ENCODE measurements around the gene MRPS18A. TPM values are rescaled to one million over a fixed set of nuclear protein-coding genes. Genes with fewer than 3 reads are reported as not detected.

MRPS18A gene
- total RNA-seq, 1 experiment from 2014 or later = 102 TPM

DNA sequence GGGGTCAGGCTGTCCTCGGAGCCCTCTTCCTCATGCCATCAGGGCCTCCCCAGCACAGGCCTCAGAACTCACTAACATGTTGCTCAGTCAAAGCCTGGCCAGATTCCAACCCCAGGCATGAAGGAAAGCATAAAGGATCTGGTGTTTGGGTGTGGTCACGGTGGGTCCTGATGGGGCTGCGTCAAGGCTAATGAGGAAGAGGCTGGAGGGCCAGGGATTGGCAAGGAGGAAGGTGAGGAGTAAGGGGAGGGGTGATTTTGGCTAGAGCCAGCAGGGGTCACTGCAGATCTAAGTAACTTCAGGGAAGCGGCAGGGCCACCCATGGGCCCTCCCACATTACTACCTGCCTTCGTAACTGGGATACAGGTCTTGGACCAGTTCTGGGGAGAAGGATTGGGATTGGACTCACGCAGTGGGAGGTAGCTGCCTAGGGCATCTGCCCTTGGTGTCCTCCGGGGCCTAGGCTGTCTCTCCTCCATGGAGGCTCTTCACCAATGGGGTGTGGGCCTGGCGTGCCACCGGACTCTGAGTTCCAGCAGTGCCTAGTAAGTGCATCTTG, 36.2 kb upstream of the MRPS18A start:
- H3K36me3 ChIP-seq (replicated peaks; ENCODE audit: control insufficient read depth, insufficient read depth, low read length) = no peaks in the 10 kb centered on the region
- peak; percentile 92 for DNase-seq
- H3K4me3 ChIP-seq (ENCODE audit: insufficient read depth, low read depth, low read length) = no peak overlapping the region

DNA sequence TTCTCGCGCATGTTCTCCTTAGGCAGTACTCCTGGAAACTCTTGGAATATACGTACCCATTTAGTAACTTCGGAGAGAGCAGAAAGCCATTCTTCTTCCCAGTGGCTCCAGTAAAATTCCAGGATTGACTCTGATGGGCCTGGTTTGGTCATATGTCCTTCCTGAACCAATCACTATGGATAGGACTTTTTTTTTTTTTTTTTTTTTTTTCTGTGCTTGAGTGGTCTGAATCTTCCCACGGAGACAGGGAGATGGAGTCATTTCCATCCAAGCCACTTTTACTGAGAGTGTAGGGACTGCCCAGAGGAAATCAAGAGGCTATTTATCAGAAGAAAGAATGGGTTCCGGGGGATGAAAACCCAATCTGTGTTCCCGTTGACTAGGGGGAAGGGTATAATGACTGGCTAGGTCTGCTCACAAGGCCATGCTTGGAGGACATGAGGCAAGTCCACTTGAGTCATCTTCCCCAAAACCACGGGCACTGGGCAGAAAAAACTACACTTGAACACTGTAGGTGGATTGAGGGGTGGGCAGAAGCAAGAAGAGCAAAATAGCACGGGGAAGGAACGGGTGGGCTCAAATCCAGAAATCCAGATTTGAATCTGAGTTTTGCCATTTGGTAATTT, 35.4 kb upstream of the MRPS18A start:
- H3K36me3 ChIP-seq (replicated peaks; ENCODE audit: control insufficient read depth, insufficient read depth, low read length) = no peaks in the 10 kb centered on the region
- no peak overlapping the region for H3K4me3 ChIP-seq (ENCODE audit: insufficient read depth, low read depth, low read length)
- no peaks in the 10 kb centered on the region for H3K27me3 ChIP-seq (ENCODE audit: control insufficient read depth, insufficient read depth, low read length)
- peak; percentile 16 for DNase-seq

More for the DNA sequence above, 36.2 kb upstream of the MRPS18A start:
- no peaks in the 10 kb centered on the region for H3K27me3 ChIP-seq (ENCODE audit: control insufficient read depth, insufficient read depth, low read length)

DNA sequence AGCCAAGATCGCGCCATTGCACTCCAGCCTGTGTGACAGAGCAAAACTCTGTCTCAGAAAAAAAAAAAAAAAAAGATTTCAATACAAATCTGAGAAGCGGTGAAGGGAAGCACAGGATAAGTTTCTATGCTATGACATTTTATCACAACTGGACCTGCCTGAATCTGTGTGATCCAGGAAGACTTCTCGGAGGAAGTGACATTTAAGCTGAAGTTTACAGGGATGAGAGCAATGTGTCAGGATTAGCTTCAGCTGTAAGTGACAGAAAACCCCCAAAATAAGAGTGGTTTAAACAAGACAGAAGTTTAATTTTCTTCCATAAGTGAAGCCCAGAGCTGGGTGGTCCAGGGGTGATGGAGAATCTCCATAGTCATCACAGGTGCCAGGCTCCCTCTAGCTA, 33.4 kb upstream of the MRPS18A start:
- Histone ChIP-seq H3K36me3 (replicated peaks; ENCODE audit: control insufficient read depth, insufficient read depth, low read length) (no peaks in the 10 kb centered on the region), H3K4me3 (ENCODE audit: insufficient read depth, low read depth, low read length) (no peak overlapping the region), H3K27me3 (ENCODE audit: control insufficient read depth, insufficient read depth, low read length) (no peaks in the 10 kb centered on the region)
- DNase-seq = no peak

DNA sequence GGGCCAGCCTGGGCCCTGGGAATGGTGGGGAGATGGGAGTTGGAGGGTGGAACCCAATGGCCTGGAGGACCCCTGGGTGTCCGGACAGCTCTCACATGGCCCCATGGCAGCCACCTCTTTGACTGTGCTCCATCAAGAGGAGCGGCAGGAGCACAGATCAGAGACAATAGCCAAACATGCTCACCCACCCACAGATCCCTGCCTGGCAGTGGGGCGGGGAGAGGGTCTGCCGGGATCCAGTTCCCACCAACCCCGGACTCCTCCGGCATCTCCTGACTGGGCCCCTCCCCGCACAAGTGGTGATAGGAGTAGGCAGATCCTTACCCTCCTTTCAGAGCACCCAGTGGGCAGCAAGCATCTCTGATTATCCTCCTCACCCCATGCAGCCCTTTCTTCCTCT, 31.9 kb upstream of the MRPS18A start:
- Histone ChIP-seq H3K27me3 (ENCODE audit: control insufficient read depth, insufficient read depth, low read length) (no peaks in the 10 kb centered on the region), H3K4me3 (ENCODE audit: insufficient read depth, low read depth, low read length) (no peak overlapping the region), H3K36me3 (replicated peaks; ENCODE audit: control insufficient read depth, insufficient read depth, low read length) (no peaks in the 10 kb centered on the region)
- peak; percentile 35 for DNase-seq

DNA sequence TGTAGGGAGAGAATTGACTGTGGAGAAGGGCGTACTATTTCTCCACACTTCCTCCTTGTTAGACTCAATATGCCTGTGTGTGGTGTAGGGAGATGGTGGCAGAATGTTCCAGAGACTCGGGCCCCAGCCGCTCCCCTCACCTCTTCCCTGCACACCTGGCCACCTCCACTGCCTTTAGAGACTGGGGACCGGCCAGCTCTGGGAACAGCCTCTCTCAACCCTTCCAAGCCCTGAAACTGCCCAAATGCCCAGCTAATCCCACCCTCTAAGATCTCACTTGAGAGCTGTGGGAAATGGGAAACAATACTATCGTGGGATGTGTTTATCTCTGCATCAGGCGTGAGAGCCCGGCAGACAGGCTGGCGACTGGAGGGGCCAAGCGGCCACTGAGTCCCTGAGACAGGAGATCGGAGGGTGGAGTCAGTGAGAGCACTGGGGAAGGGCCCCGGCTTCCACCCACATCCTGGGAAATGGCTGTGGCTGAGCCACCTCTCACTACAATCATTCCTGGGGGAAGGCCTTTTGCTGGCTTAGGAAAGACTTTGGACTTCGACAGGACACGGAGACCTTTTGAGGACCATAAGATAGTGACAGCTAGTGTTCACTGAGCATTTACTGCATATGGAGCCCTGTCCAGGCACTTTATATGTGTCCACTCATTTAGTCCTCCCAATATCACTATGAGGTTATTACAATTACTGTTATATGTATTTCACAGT, 31.0 kb upstream of the MRPS18A start:
- no peak overlapping the region for H3K4me3 ChIP-seq (ENCODE audit: insufficient read depth, low read depth, low read length)
- H3K27me3 ChIP-seq (ENCODE audit: control insufficient read depth, insufficient read depth, low read length) = no peaks in the 10 kb centered on the region
- DNase-seq = peak; percentile 43
- H3K36me3 ChIP-seq (replicated peaks; ENCODE audit: control insufficient read depth, insufficient read depth, low read length) = no peaks in the 10 kb centered on the region

DNA sequence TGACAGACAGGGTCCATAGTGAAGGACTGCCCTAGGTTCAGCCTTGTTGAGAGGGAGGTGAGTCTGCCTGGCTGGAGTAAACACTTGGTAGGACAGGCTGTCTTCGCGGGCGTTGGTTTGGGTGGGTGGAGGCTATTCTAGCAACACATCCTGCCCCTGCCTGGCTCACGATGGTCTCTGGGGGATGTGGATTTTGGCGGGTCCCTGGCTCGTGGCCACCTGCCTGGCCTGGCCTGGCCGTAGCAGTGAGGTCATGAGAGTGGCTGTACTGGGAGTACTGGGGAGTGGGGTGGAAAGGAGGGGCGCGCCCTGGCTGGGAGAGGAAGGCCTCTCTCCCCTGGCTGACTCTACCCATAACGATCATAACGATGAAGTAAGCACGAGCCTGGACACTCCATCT, 30.2 kb upstream of the MRPS18A start:
- DNase-seq = no peak
- no peak overlapping the region for H3K4me3 ChIP-seq (ENCODE audit: insufficient read depth, low read depth, low read length)
- H3K36me3 ChIP-seq (replicated peaks; ENCODE audit: control insufficient read depth, insufficient read depth, low read length) = no peaks in the 10 kb centered on the region
- no peaks in the 10 kb centered on the region for H3K27me3 ChIP-seq (ENCODE audit: control insufficient read depth, insufficient read depth, low read length)

DNA sequence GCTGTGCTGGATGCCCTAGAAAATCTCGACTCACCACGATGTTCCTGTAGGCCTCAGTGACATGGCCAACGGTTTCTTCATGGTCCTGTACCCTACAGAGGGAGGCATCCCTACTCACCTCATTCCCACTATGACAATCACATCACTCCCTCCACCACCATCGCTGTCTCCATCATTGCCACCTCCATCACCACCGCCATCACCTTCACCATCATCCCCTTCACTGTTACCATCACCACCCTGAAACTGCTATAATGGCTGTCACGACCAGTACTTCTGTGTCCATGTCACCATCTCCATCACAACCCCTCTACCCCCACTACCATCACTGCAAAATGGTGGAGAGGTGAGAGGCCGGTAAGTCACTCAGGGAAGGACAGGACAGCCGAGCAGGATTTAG, 29.8 kb upstream of the MRPS18A start:
- no peak for DNase-seq
- H3K27me3 ChIP-seq (ENCODE audit: control insufficient read depth, insufficient read depth, low read length) = no peaks in the 10 kb centered on the region
- no peak overlapping the region for H3K4me3 ChIP-seq (ENCODE audit: insufficient read depth, low read depth, low read length)
- H3K36me3 ChIP-seq (replicated peaks; ENCODE audit: control insufficient read depth, insufficient read depth, low read length) = no peaks in the 10 kb centered on the region

DNA sequence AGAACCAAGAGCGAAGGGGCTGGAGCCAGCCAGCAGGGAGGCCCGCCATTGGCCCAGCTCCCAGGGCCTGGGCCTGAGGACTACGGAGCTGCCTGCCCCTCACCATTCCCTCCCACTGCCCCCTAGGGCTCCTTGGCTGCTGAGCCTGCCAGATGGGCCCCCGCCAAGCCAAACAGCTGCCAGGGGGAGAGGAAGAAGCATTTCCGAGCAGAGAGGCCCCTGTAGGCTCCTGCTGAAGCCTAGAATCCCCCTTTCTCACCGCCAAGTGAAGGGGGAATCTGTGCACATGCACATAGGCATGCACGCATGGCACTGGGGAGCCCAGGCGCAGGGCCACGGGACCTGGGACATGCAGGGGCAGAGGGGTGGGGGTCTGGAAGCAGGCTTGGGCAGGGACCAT, 28.5 kb upstream of the MRPS18A start:
- H3K27me3 ChIP-seq (ENCODE audit: control insufficient read depth, insufficient read depth, low read length) = no peaks in the 10 kb centered on the region; the same call in 1 of the 2 replicates
- no peak overlapping the region for H3K4me3 ChIP-seq (ENCODE audit: insufficient read depth, low read depth, low read length)
- H3K36me3 ChIP-seq (replicated peaks; ENCODE audit: control insufficient read depth, insufficient read depth, low read length) = no peaks in the 10 kb centered on the region
- DNase-seq = peak; percentile 72

DNA sequence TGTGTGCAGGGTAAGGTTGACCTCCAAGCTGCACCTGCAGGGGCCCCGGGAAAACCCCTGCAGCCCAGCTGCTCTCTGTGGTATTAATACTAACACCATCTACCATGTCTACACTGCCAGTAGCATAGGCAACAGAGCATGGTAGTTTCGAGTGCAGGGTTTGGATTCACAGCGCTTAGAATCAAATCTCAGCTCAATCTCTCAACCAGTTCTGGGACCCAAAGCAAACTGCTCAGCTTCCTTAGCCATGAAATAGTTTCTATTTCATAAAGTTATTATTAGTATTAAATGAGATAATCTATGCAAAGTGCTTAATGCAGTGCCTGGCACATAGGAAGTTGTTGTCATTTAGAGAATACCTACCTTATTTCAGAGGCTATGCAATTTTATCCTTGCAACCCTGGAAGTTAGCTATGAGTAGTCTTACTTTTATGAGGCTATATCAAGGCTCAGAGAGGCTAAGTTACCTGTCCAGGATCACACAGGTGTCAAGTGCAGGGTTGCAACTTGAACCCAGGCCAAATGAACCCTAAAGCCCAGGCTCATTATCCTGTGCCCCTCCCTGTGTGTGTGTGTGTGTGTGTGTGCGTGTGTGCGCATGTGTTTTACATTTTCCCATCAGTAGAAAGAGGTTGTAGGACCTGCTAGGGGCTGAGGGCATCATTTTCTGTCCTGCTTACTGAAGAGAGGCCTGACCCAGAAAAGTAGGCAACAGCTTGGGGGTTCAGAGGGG, 27.6 kb upstream of the MRPS18A start:
- H3K4me3 ChIP-seq (ENCODE audit: insufficient read depth, low read depth, low read length) = no peak overlapping the region
- no peaks in the 10 kb centered on the region for H3K36me3 ChIP-seq (replicated peaks; ENCODE audit: control insufficient read depth, insufficient read depth, low read length)
- no peak for DNase-seq
- no peaks in the 10 kb centered on the region; the same call in 1 of the 2 replicates for H3K27me3 ChIP-seq (ENCODE audit: control insufficient read depth, insufficient read depth, low read length)

DNA sequence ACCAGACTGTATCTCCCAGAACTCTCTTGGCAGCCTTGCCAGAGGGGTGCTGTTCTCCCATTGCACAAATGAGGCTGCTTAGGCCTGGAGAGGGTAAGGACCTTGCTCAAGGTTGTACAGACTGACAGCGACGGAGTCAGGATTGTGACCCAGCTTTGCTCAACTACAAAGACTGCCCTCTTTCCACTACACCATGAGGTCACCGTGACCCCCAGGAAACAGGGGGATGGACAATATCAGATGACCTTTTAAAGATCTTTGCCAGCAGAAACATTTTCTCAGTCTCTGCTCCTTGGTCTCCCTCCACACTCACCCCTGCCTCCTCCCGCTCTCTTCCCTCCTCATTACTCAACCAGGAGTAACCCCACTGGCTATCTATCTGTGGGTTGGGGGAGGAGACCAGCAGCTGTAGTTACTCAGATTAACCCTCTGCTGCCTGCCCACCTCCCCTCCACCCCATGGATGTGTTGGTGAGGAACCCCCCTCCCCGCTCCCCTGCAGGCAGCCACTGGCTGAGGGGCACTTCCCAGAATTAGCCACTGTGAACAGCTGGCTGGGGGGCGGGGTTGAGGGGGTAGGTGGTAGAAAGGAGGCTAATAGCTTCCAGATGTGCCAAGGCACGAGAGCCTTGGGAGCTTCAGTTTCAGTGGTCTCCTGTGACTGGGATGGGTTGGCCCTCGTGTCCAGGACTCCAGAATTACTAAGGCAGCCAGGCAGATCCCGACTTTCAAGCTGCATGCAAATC, 26.9 kb upstream of the MRPS18A start:
- Histone ChIP-seq H3K36me3 (replicated peaks; ENCODE audit: control insufficient read depth, insufficient read depth, low read length) (no peaks in the 10 kb centered on the region), H3K4me3 (ENCODE audit: insufficient read depth, low read depth, low read length) (no peak overlapping the region), H3K27me3 (ENCODE audit: control insufficient read depth, insufficient read depth, low read length) (no peaks in the 10 kb centered on the region; the same call in 1 of the 2 replicates)
- peak; percentile 81 for DNase-seq

DNA sequence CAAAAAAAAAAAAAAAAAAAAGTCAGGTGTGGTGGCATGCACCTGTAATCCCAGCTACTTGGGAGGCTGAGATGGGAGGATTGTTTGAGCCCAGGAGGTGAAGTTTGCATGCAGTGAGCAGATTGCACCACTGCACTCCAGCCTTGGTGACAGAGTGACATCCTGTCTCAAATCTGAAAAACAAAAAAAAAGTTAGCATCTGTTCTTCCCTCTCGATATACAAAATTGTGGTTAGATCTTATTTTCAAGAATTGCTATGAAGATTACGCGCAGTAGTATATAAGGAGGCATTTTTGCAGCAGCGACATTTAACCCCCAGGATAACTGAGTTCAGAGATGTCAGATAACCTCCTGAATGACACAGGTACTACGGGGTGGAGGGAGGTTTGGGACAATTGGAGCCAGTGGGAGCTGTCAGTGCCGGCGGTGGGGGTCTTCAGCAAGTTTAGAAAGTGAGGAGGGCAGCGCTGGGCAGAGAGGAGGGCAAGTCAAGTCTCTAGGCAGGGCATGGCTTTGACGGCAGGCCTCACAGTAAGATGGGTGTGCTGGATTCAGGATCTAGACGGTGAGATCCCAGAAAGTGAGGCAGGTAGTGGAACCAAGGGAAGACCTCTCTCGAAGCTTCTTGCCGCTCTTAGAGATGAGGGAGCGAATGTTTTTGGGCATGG, 26.2 kb upstream of the MRPS18A start:
- no peaks in the 10 kb centered on the region for H3K36me3 ChIP-seq (replicated peaks; ENCODE audit: control insufficient read depth, insufficient read depth, low read length)
- peak; percentile 29 for DNase-seq
- H3K27me3 ChIP-seq (ENCODE audit: control insufficient read depth, insufficient read depth, low read length) = no peaks in the 10 kb centered on the region; the same call in 1 of the 2 replicates
- H3K4me3 ChIP-seq (ENCODE audit: insufficient read depth, low read depth, low read length) = no peak overlapping the region

DNA sequence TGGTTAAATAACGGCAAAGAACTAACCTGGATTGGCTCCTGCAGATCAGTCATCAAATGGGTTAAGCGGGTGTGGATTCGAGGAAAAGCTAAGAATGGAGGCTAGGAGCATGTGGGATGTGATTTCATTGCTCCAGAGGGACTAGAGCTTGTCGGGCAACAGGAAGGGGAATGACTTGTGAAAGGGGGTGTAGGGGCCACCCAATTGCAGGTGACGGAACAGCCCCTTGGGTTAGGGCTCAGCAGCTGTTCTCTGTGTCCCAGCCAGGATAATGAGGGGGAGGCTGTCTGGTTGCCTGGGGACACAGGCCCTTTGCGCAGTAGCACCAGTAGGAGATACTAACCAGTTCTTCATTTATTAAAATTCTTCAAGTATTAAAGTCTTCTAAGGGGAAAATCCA, 25.0 kb upstream of the MRPS18A start:
- no peaks in the 10 kb centered on the region; the same call in 1 of the 2 replicates for H3K27me3 ChIP-seq (ENCODE audit: control insufficient read depth, insufficient read depth, low read length)
- no peak for DNase-seq
- no peak overlapping the region for H3K4me3 ChIP-seq (ENCODE audit: insufficient read depth, low read depth, low read length)
- no peaks in the 10 kb centered on the region for H3K36me3 ChIP-seq (replicated peaks; ENCODE audit: control insufficient read depth, insufficient read depth, low read length)

DNA sequence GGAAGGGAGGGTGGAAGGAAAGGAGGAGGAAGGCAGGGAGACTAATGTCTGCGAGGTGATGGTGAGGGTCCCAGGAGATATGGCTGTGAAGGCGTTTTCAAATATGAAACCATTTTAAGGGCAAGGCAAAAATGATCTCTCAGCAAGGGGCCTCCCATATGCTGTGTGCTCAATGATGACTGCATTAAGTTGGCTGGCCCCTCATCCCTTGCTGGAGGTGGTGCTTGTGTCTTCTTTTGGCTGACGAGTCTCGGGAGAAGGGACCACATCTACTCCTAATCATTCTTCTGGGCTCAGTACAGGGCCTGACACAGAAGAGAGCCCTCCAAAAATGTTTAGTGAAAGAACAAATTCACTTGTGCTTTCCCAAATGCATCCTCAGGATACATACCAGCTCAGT, 23.0 kb upstream of the MRPS18A start:
- H3K4me3 ChIP-seq (ENCODE audit: insufficient read depth, low read depth, low read length) = no peak overlapping the region
- H3K27me3 ChIP-seq (ENCODE audit: control insufficient read depth, insufficient read depth, low read length) = no peaks in the 10 kb centered on the region; the same call in 1 of the 2 replicates
- DNase-seq = no peak
- H3K36me3 ChIP-seq (replicated peaks; ENCODE audit: control insufficient read depth, insufficient read depth, low read length) = no peaks in the 10 kb centered on the region

Data from H7 (cell line).